Endodermal cell (in vitro differentiated cells): ENCODE results near the gene LSM12. TPM values are rescaled to one million over a fixed set of nuclear protein-coding genes. Genes with fewer than 3 reads are reported as not detected.

Source experiments
- DNase-seq: peaks from one replicate; pipeline ENCODE4 v3.0.0-alpha.2; 2017
- H3K27ac ChIP-seq: 2 replicates; pipeline ENCODE4 v1.5.1; 2013; ENCODE audit warnings: mild to moderate bottlenecking, low read depth, low read length, moderate library complexity
- H3K27me3 ChIP-seq: 2 replicates; pipeline ENCODE4 v1.6.1; 2013; ENCODE audit warnings: mild to moderate bottlenecking, low read length, moderate library complexity; ENCODE audit not compliant: insufficient read depth, control insufficient read depth, poor library complexity, severe bottlenecking
- H3K36me3 ChIP-seq: 2 replicates; pipeline ENCODE4 v1.7.0; 2013; ENCODE audit warnings: mild to moderate bottlenecking, low read length, moderate library complexity; ENCODE audit not compliant: control insufficient read depth, insufficient read depth
- H3K4me1 ChIP-seq: one replicate; pipeline ENCODE4 v1.7.0; 2013; ENCODE audit warnings: low read length; ENCODE audit not compliant: control insufficient read depth, insufficient read depth
- H3K4me3 ChIP-seq: 2 replicates; pipeline ENCODE4 v1.5.1; 2013; ENCODE audit warnings: mild to moderate bottlenecking, low read length, moderate library complexity
- H3K9ac ChIP-seq: 2 replicates; pipeline ENCODE4 v1.6.1; 2013; ENCODE audit warnings: mild to moderate bottlenecking, low read length, moderate library complexity; ENCODE audit not compliant: poor library complexity, severe bottlenecking; ENCODE audit errors: extremely low read depth
- H3K9me3 ChIP-seq: 2 replicates; pipeline ENCODE4 v1.6.1; 2013; ENCODE audit warnings: mild to moderate bottlenecking, low read length, moderate library complexity; ENCODE audit not compliant: control insufficient read depth
- H3K27ac Mint-ChIP-seq: 2 replicates; pipeline ENCODE4 v1.8.0; 2020; ENCODE audit warnings: mixed read lengths
- H3K27me3 Mint-ChIP-seq: 2 replicates; pipeline ENCODE4 v1.8.0; 2021; ENCODE audit warnings: mild to moderate bottlenecking, mixed read lengths; ENCODE audit not compliant: insufficient read depth
- H3K36me3 Mint-ChIP-seq: 2 replicates; pipeline ENCODE4 v1.8.0; 2020; ENCODE audit warnings: low read depth, mixed read lengths
- H3K4me1 Mint-ChIP-seq: 2 replicates; pipeline ENCODE4 v1.8.0; 2020; ENCODE audit warnings: mixed read lengths
- H3K4me3 Mint-ChIP-seq: 2 replicates; pipeline ENCODE4 v1.8.0; 2020; ENCODE audit warnings: mild to moderate bottlenecking, moderate library complexity, mixed read lengths
- H3K9me3 Mint-ChIP-seq: 2 replicates; pipeline ENCODE4 v1.8.0; 2020; ENCODE audit warnings: mild to moderate bottlenecking, mixed read lengths
- WGBS, 2 experiments: methylation state at CpG; one replicate each; pipeline versions ENCODE4 v1.1.5 to v1.1.7; 2013; ENCODE audit warnings: missing lambda C conversion rate in 2 of 2, mixed read lengths in 1 of 2; ENCODE audit not compliant: insufficient coverage in 1 of 2, insufficient read length in 1 of 2; 5-methylcytosine and 5-hydroxymethylcytosine counted together
- total RNA-seq, 2 donors: library from RNA; stranded (reverse); fragmentation: NEBNext Ultra II Directional in 1 of 2; extraction: Animal tissue kit (Norgen Biotek cat#: 25700) in 1 of 2; gene quantifications; 2 replicates in 1 of 2; 3 replicates in 1 of 2; pipeline ENCODE4 v1.2.1, GENCODE V29; 2021
- TF ChIP-seq, protein P1 (sequence below): fragments of 200-600 bp; sonication (generic); conservative IDR thresholded peaks from 2 replicates; pipeline ENCODE4 v1.5.0; 2021; ENCODE audit warnings: antibody characterized with exemption, mild to moderate bottlenecking

LSM12 gene
- total RNA-seq, 2 donors from 2014 or later, result 97.7 to 102 TPM

DNA sequence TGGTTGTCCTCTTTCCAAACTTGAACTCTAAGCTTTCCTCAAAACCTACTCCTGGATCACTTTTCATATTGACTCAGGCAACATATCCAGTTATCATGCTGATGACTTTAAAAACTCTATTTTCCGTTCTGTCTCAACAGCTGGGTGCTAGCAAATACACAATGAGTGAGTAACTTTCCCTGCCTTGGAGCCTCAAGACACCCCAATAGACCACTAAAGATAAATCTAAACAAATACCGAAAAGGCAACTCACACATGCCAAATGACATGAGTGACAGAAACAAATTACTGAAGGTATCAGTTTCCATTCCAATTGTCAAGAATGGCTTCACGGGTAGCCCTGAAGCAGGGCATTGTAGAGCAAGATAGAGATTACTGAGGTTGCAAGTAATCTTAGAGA, 36.0 kb downstream of the LSM12 start:
- H3K9me3 ChIP-seq, result no peaks in the 10 kb centered on the region
- DNase-seq, result no peak
- H3K27ac Mint-ChIP-seq, result no peak overlapping the region
- H3K27me3 ChIP-seq, result no peaks in the 10 kb centered on the region
- no peak overlapping the region for H3K4me3 ChIP-seq
- peaks cover 60% of the 10 kb centered on the region for H3K36me3 ChIP-seq
- H3K27ac ChIP-seq, result no peak overlapping the region
- no peak overlapping the region for H3K9ac ChIP-seq
- WGBS, 2 experiments, result 95 to 100% methylated on average over 2 to 3 of the region's 3 CpGs
- H3K4me1 ChIP-seq, result no peaks in the 10 kb centered on the region
- H3K4me1 Mint-ChIP-seq, result no peaks in the 10 kb centered on the region
- H3K4me3 Mint-ChIP-seq, result no peak overlapping the region
- peaks cover 49% of the 10 kb centered on the region for H3K36me3 Mint-ChIP-seq
- H3K9me3 Mint-ChIP-seq, result no peaks in the 10 kb centered on the region
- no peaks in the 10 kb centered on the region for H3K27me3 Mint-ChIP-seq
- TF ChIP-seq, protein P1, sequence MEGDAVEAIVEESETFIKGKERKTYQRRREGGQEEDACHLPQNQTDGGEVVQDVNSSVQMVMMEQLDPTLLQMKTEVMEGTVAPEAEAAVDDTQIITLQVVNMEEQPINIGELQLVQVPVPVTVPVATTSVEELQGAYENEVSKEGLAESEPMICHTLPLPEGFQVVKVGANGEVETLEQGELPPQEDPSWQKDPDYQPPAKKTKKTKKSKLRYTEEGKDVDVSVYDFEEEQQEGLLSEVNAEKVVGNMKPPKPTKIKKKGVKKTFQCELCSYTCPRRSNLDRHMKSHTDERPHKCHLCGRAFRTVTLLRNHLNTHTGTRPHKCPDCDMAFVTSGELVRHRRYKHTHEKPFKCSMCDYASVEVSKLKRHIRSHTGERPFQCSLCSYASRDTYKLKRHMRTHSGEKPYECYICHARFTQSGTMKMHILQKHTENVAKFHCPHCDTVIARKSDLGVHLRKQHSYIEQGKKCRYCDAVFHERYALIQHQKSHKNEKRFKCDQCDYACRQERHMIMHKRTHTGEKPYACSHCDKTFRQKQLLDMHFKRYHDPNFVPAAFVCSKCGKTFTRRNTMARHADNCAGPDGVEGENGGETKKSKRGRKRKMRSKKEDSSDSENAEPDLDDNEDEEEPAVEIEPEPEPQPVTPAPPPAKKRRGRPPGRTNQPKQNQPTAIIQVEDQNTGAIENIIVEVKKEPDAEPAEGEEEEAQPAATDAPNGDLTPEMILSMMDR, result no peak

DNA sequence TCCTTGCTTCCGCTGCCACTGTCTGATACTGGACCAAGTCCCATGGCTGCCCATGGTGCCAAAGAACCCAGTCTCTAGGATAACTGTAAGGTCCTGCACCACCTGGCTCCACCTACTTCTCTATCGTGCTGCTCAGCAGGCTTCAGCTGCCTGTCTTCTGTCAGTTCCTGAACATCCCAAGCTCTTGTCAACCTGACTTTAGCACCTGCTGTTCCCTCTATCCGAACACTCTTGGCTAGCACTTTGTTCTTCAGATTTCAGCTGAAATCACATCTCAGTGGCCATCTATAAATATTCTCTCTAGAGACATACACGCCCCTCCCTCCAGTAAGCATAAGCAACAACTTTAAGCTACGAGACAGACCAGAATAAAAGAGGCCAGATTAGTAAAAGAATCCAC, 36.7 kb downstream of the LSM12 start:
- peak overlapping the region; percentile 20 for H3K27ac Mint-ChIP-seq
- H3K4me1 Mint-ChIP-seq, result no peaks in the 10 kb centered on the region
- no peaks in the 10 kb centered on the region for H3K4me1 ChIP-seq
- no peak overlapping the region for H3K4me3 ChIP-seq
- no peak for DNase-seq
- H3K27me3 Mint-ChIP-seq, result no peaks in the 10 kb centered on the region
- H3K9me3 ChIP-seq, result no peaks in the 10 kb centered on the region
- H3K9me3 Mint-ChIP-seq, result no peaks in the 10 kb centered on the region
- peaks cover 63% of the 10 kb centered on the region for H3K36me3 ChIP-seq
- peak overlapping the region; percentile 24 for H3K27ac ChIP-seq
- H3K4me3 Mint-ChIP-seq, result no peak overlapping the region
- 90 to 93% methylated on average over 4 to 5 of the region's 5 CpGs for WGBS, 2 experiments
- peaks cover 48% of the 10 kb centered on the region for H3K36me3 Mint-ChIP-seq
- H3K27me3 ChIP-seq, result no peaks in the 10 kb centered on the region
- H3K9ac ChIP-seq, result no peak overlapping the region
- TF ChIP-seq, protein P1, result no peak

DNA sequence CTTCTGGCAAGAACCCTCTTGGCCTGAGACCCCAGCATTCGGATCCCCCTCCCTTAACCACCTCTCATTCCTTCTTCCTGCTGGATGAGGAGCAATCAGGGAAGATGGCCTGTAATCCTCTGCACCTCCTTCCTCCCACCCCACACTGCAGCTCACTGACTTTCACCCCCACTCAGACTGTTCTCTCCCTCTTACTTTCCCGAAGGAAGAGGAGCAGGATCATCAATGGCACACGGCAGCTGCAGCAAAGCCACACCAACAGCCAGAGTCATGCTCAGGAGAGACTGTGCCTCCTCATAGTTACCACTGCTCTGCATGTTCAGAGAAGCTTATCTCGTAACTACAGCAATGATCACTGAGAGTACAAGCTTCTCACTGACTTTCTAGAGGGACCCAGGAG, 41.6 kb downstream of the LSM12 start:
- Histone ChIP-seq H3K4me3 (no peak overlapping the region), H3K4me1 (no peaks in the 10 kb centered on the region), H3K36me3 (peaks cover 37% of the 10 kb centered on the region), H3K9ac (no peak overlapping the region), H3K9me3 (no peaks in the 10 kb centered on the region), H3K27me3 (no peaks in the 10 kb centered on the region), H3K27ac (no peak overlapping the region)
- Mint-ChIP-seq H3K4me3 (no peak overlapping the region), H3K9me3 (no peaks in the 10 kb centered on the region), H3K27ac (no peak overlapping the region), H3K27me3 (no peaks in the 10 kb centered on the region), H3K36me3 (peaks cover 39% of the 10 kb centered on the region), H3K4me1 (no peaks in the 10 kb centered on the region)
- TF ChIP-seq, protein P1, result no peak
- DNase-seq, result no peak
- WGBS, 2 experiments, result 89 to 100% methylated on average over 1 to 4 of the region's 4 CpGs
